K562 (cell line): Measurements from ENCODE around the gene SYCE1. TPM values are rescaled to one million over a fixed set of nuclear protein-coding genes. Genes with fewer than 3 reads are reported as not detected.

Source experiments
- ATF7 ChIP-seq: fragments of 450-650 bp; IDR thresholded peaks from 2 replicates; pipeline ENCODE4 v1.7.1; 2014; ENCODE audit warnings: mild to moderate bottlenecking, moderate library complexity
- DMBX1 ChIP-seq: fragments of 250-450 bp; sonication (Bioruptor Pico); IDR thresholded peaks from 2 replicates; pipeline ENCODE4 v1.8.0; 2022; ENCODE audit warnings: inconsistent platforms, mild to moderate bottlenecking, moderate library complexity, borderline replicate concordance
- EHMT2 ChIP-seq: fragments of 450-650 bp; IDR thresholded peaks from 2 replicates; pipeline ENCODE4 v1.6.1; 2018; ENCODE audit warnings: antibody characterized with exemption
- ELF4 ChIP-seq: fragments of 450-650 bp; formaldehyde crosslinking; IDR thresholded peaks from 2 replicates; pipeline ENCODE4 v1.4.0; 2022; ENCODE audit warnings: missing genetic modification characterization
- GABPB1 ChIP-seq: sonication (generic); formaldehyde crosslinking; IDR thresholded peaks from 2 replicates; pipeline ENCODE4 v1.8.0; 2022; ENCODE audit warnings: mild to moderate bottlenecking, missing genetic modification reagents
- GATAD2A ChIP-seq: fragments of 450-650 bp; IDR thresholded peaks from 2 replicates; pipeline ENCODE4 v1.6.1; 2017
- GATAD2B ChIP-seq: fragments of 450-650 bp; IDR thresholded peaks from 2 replicates; pipeline ENCODE4 v1.6.1; 2017; ENCODE audit warnings: mild to moderate bottlenecking, borderline replicate concordance
- HNRNPLL ChIP-seq: fragments of 200-400 bp; formaldehyde crosslinking; IDR thresholded peaks from 2 replicates; pipeline ENCODE4 v1.6.1; 2017; ENCODE audit warnings: low read length, low read depth, mild to moderate bottlenecking; ENCODE audit not compliant: poor library complexity, severe bottlenecking
- NFRKB ChIP-seq: fragments of 450-650 bp; IDR thresholded peaks from 2 replicates; pipeline ENCODE4 v1.6.1; 2016; ENCODE audit warnings: low read depth
- PHF8 ChIP-seq: fragments of 200-600 bp; sonication (generic); IDR thresholded peaks from 2 replicates; pipeline ENCODE4 v1.6.1; 2012; ENCODE audit warnings: mixed run types, mild to moderate bottlenecking, inconsistent platforms, low read length, moderate library complexity, borderline replicate concordance
- SIN3B ChIP-seq: fragments of 450-650 bp; IDR thresholded peaks from 2 replicates; pipeline ENCODE4 v1.6.1; 2017; ENCODE audit warnings: low read depth, mild to moderate bottlenecking, moderate library complexity
- TOE1 ChIP-seq, 2 experiments: fragments of 450-650 bp in 1 of 2; sonication (generic) in 1 of 2; formaldehyde crosslinking in 1 of 2; IDR thresholded peaks; 2 replicates each; pipeline versions ENCODE4 v1.7.1 to v1.8.0; 2016 to 2022; ENCODE audit warnings: borderline replicate concordance in 2 of 2, mild to moderate bottlenecking in 2 of 2, antibody characterized with exemption in 1 of 2, inconsistent platforms in 1 of 2, low read depth in 1 of 2, missing genetic modification reagents in 1 of 2, moderate library complexity in 1 of 2
- ZBTB7A ChIP-seq: IDR thresholded peaks from 2 replicates; pipeline ENCODE4 v1.6.1; 2011; ENCODE audit warnings: low read depth, mild to moderate bottlenecking, low read length, moderate library complexity, borderline replicate concordance; ENCODE audit not compliant: control insufficient read depth
- ZEB2 ChIP-seq: fragments of 450-650 bp; IDR thresholded peaks from 2 replicates; pipeline ENCODE4 v1.6.1; 2016
- ZNF311 ChIP-seq: fragments of 250-450 bp; sonication (Bioruptor Pico); IDR thresholded peaks from 2 replicates; pipeline ENCODE4 v1.4.0; 2020; ENCODE audit warnings: mild to moderate bottlenecking, moderate library complexity
- ZNF57 ChIP-seq: fragments of 450-650 bp; formaldehyde crosslinking; IDR thresholded peaks from 2 replicates; pipeline ENCODE4 v1.4.0; 2020; ENCODE audit warnings: mild to moderate bottlenecking, moderate library complexity
- polyA plus RNA-seq, 8 experiments: library from polyadenylated mRNA; depleted of rRNA in 4 of 8; stranded (reverse) in 5 of 8; unstranded in 3 of 8; fragments of >200 nt; fragmentation: Nextera tagmentation in 2 of 8; fragmentation: Illumina TruSeq in 1 of 8; extraction: Ambion mirVana in 2 of 8; extraction: Trizol in 1 of 8; gene quantifications; 2 replicates each; pipeline versions ENCODE4 v1.2.1 to v1.2.3, GENCODE V29; 2011 to 2014; ENCODE audit warnings: inconsistent platforms in 1 of 8, missing spikeins in 1 of 8
- total RNA-seq, 7 experiments: library from RNA; depleted of rRNA in 6 of 7; stranded (reverse); fragments of >200 nt in 6 of 7; fragmentation: Illumina TruSeq in 2 of 7; extraction: Trizol in 2 of 7; gene quantifications; 2 replicates each; pipeline versions ENCODE4 v1.2.1 to v1.2.3, GENCODE V29; 2011 to 2021; ENCODE audit warnings: low replicate concordance in 1 of 7
- TF ChIP-seq, protein P1 (sequence below): fragments of 250-450 bp; sonication (Bioruptor Pico); IDR thresholded peaks from 2 replicates; pipeline ENCODE4 v1.9.0; 2021; ENCODE audit warnings: mild to moderate bottlenecking, inconsistent platforms
- TF ChIP-seq, protein P2 (sequence below): sonication (generic); formaldehyde crosslinking; IDR thresholded peaks from 2 replicates; pipeline ENCODE4 v1.8.1; 2023; ENCODE audit warnings: mild to moderate bottlenecking, missing genetic modification reagents
- TF ChIP-seq, protein P3 (sequence below): IDR thresholded peaks from 2 replicates; pipeline ENCODE4 v1.6.1; 2011; ENCODE audit warnings: borderline replicate concordance, low read depth, mild to moderate bottlenecking, moderate library complexity, low read length; ENCODE audit not compliant: insufficient read depth, poor library complexity, severe bottlenecking

SYCE1 gene
- total and polyA plus RNA-seq, 9 of the 15 experiments (the other 6 are each of a cell fraction or from before 2014, with no cell fraction given): not detected

DNA sequence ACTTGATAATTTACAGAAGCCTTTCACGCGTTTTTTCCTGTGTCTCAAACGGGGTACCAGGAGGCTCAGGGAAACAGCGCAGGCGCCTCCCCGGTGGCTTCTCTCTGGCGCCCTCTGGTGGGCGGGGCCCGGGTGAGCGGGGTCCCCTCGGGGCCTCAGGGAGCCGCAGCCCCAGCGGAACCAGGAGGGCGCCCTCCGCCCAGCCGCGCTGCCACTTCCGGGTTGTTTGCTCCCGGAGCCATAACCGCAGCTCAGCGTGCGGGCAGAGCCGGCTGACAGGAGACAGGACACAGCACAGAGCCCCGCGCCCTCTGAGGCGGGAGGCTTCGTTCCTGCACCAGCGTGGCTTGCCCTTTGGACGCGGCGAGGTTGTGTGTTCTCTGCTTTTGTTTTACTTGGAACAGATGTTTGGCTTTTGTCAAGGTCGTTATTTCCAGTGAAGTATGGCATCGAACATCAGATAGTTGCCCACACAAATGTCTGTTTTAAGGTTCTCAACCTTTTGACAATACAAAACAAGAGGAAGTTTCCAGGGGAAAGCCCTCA, 45.1 kb downstream of the SYCE1 start (continued):
- TF ChIP-seq GABPB1 (peak; percentile 79), GATAD2B (peak; percentile 79), TOE1 (IDR thresholded peaks at IDR 0.05; ENCODE audit: borderline replicate concordance) (0 out of 2 replicates have a peak, but pooled peaks have one; percentile 24), TOE1 (CRISPR knock-in tag; IDR thresholded peaks at IDR 0.05; ENCODE audit: borderline replicate concordance, low read depth) (no peak), HNRNPLL (peak; percentile 27), ELF4 (CRISPR knock-in tag) (peak; percentile 75), ZBTB7A (peak; percentile 96), EHMT2 (peak; percentile 83), GATAD2A (no peak), SIN3B (0 out of 2 replicates have a peak, but pooled peaks have one; percentile 20), DMBX1 (CRISPR knock-in tag) (peak; percentile 69; the same call in 1 of the 2 replicates), NFRKB (peak; percentile 58; the same call in 1 of the 2 replicates), ZNF57 (no peak), ZNF311 (0 out of 2 replicates have a peak, but pooled peaks have one; percentile 26), ZEB2 (no peak), ATF7 (peak; percentile 61; the same call in 1 of the 2 replicates), PHF8 (peak; percentile 45; the same call in 1 of the 2 replicates)
- TF ChIP-seq, protein P1, sequence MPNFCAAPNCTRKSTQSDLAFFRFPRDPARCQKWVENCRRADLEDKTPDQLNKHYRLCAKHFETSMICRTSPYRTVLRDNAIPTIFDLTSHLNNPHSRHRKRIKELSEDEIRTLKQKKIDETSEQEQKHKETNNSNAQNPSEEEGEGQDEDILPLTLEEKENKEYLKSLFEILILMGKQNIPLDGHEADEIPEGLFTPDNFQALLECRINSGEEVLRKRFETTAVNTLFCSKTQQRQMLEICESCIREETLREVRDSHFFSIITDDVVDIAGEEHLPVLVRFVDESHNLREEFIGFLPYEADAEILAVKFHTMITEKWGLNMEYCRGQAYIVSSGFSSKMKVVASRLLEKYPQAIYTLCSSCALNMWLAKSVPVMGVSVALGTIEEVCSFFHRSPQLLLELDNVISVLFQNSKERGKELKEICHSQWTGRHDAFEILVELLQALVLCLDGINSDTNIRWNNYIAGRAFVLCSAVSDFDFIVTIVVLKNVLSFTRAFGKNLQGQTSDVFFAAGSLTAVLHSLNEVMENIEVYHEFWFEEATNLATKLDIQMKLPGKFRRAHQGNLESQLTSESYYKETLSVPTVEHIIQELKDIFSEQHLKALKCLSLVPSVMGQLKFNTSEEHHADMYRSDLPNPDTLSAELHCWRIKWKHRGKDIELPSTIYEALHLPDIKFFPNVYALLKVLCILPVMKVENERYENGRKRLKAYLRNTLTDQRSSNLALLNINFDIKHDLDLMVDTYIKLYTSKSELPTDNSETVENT (CRISPR knock-in tag): no peak
- TF ChIP-seq, protein P2, sequence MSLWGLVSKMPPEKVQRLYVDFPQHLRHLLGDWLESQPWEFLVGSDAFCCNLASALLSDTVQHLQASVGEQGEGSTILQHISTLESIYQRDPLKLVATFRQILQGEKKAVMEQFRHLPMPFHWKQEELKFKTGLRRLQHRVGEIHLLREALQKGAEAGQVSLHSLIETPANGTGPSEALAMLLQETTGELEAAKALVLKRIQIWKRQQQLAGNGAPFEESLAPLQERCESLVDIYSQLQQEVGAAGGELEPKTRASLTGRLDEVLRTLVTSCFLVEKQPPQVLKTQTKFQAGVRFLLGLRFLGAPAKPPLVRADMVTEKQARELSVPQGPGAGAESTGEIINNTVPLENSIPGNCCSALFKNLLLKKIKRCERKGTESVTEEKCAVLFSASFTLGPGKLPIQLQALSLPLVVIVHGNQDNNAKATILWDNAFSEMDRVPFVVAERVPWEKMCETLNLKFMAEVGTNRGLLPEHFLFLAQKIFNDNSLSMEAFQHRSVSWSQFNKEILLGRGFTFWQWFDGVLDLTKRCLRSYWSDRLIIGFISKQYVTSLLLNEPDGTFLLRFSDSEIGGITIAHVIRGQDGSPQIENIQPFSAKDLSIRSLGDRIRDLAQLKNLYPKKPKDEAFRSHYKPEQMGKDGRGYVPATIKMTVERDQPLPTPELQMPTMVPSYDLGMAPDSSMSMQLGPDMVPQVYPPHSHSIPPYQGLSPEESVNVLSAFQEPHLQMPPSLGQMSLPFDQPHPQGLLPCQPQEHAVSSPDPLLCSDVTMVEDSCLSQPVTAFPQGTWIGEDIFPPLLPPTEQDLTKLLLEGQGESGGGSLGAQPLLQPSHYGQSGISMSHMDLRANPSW (CRISPR knock-in tag): peak; percentile 70; the same call in 1 of the 2 replicates
- TF ChIP-seq, protein P3, sequence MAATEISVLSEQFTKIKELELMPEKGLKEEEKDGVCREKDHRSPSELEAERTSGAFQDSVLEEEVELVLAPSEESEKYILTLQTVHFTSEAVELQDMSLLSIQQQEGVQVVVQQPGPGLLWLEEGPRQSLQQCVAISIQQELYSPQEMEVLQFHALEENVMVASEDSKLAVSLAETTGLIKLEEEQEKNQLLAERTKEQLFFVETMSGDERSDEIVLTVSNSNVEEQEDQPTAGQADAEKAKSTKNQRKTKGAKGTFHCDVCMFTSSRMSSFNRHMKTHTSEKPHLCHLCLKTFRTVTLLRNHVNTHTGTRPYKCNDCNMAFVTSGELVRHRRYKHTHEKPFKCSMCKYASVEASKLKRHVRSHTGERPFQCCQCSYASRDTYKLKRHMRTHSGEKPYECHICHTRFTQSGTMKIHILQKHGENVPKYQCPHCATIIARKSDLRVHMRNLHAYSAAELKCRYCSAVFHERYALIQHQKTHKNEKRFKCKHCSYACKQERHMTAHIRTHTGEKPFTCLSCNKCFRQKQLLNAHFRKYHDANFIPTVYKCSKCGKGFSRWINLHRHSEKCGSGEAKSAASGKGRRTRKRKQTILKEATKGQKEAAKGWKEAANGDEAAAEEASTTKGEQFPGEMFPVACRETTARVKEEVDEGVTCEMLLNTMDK: peak; percentile 85
